Measurements from ENCODE around the gene TRUB2.
"Not testable (repeated sequence)": the region's sequence is repeated elsewhere in the genome, so short reads cannot be mapped to it uniquely, and the experiment has no call there.

TRUB2 gene

DNA sequence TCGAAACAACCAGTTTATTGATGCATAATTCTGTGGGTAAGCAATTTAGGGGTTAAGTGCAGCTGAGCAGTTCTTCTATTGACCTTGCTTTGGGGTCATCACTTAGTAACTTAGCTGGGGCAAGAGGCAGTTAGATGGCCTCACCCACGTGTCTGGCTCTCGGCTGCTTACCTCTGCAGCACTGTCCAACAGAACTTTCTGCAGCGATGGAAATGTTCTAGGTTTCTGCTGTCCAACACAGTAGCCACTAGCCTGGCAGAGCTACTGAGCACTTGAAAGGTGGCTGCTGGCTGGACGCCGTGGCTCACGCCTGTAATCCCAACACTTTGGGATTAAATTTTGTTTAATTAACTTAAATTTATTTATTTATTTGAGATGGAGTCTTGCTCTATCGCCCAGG lies 35.8 kb upstream of the TRUB2 start:
- in situ Hi-C loops (cut with HindIII; ENCODE audit: low pct_unique_long_range_greater_than_20kb, low sequenced_read_pairs), result no loop called here
- TF ChIP-seq JUND (IDR thresholded peaks at IDR 0.05; ENCODE audit: low read depth), result no peak
- DNase-seq (ENCODE audit: low read depth in 1 of 2, low spot score in 1 of 2), result no peak

DNA sequence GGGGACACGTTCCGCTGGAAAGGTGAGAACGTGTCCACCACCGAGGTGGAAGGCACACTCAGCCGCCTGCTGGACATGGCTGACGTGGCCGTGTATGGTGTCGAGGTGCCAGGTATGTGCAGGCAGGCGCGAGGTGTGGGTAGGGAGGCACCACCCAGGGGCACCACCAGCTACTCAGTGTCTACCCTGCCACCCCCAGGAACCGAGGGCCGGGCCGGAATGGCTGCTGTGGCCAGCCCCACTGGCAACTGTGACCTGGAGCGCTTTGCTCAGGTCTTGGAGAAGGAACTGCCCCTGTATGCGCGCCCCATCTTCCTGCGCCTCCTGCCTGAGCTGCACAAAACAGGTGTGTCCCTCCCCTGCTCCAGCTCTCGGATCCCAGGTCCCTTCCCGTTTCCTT lies 33.2 kb upstream of the TRUB2 start:
- in situ Hi-C loops (cut with HindIII; ENCODE audit: low pct_unique_long_range_greater_than_20kb, low sequenced_read_pairs), result no loop called here
- DNase-seq (ENCODE audit: low read depth in 1 of 2, low spot score in 1 of 2), result no peak
- TF ChIP-seq JUND (IDR thresholded peaks at IDR 0.05; ENCODE audit: low read depth), result no peak

DNA sequence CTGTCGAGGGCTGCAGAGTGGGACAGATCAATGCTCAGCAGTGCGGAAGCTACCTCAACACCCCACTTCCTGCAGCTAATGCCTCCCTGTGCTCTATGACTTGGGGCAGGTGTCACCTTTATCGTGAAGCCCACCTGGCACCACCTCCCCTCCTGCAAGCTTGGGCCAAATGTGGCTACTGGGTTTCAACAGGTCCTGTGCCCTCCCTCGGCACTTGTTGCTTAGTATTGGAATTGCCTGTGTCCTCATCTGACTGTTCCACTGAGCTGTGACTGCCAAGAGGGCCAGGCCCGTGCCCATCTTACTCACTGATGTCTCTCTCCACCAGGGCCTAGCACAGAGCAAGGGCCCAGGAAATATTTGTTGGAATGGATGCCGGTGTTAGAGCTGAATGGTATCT lies 27.5 kb upstream of the TRUB2 start:
- DNase-seq (ENCODE audit: low read depth in 1 of 2, low spot score in 1 of 2), result no peak
- no peak for TF ChIP-seq JUND (IDR thresholded peaks at IDR 0.05; ENCODE audit: low read depth)
- in situ Hi-C loops (cut with HindIII; ENCODE audit: low pct_unique_long_range_greater_than_20kb, low sequenced_read_pairs), result no loop called here

DNA sequence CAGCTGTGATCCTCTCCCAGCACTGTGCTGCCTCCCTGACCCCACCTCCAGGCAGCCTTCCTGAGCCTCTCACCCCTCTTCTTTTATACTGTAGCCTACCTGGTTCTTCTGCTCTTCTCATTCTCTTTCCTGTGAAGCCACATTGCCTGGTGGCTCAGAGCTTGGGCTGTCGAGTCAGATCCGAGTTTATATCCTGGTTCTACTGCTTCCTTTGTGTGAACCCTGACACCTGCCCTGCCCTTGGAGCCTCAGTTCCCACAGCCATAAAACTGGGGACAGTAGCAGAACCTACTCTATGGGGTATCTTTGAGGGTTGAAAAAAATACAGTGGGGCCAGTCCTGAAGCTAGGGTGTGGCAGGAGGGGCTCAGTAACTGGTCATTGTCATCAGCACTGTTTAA lies 26.9 kb upstream of the TRUB2 start:
- no peak for TF ChIP-seq JUND (IDR thresholded peaks at IDR 0.05; ENCODE audit: low read depth)
- no peak for DNase-seq (ENCODE audit: low read depth in 1 of 2, low spot score in 1 of 2)
- in situ Hi-C loops (cut with HindIII; ENCODE audit: low pct_unique_long_range_greater_than_20kb, low sequenced_read_pairs), result no loop called here

DNA sequence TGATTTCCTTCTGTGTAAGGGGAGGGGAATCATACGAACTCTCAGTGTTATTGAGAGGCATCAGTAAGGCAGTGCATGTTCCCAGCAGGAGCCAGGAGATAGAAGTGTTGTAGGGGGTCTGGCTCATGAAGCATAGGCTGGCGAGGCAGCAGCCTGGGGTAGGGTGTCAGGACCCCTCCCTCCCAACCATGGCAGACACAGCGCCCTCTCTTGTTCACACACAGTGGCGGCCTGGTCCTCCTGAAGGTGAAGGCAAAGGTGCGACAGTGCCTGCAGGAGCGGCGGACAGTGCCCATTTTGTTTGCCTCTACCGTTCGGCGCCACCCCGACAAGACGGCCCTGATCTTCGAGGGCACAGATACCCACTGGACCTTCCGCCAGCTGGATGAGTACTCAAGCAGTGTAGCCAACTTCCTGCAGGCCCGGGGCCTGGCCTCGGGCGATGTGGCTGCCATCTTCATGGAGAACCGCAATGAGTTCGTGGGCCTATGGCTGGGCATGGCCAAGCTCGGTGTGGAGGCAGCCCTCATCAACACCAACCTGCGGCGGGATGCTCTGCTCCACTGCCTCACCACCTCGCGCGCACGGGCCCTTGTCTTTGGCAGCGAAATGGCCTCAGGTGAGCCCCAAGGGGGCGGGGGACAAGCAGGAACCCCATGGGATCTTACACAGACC lies 22.8 kb upstream of the TRUB2 start:
- no peak for DNase-seq (ENCODE audit: low read depth in 1 of 2, low spot score in 1 of 2)
- in situ Hi-C loops (cut with HindIII; ENCODE audit: low pct_unique_long_range_greater_than_20kb, low sequenced_read_pairs), result no loop called here
- TF ChIP-seq JUND (IDR thresholded peaks at IDR 0.05; ENCODE audit: low read depth), result no peak

DNA sequence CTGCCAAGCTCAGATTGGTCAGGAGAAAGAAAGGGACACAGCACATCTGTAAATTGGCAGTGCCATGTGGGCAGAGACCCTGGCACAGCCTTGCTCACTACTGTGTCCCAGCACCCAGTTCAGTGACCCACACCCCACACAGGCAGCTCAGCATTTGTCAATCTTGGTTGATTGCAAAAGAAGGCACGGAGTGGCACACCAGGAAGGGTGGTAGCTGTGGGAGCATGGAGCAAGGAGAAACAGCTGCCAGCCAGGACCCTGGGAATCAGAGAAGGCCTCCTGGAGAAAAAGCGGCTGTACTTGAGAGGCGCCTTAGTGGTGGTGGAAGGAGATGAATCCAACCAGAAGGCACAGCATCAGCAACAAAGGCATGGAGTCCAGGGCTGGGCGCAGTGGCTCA lies 21.6 kb upstream of the TRUB2 start:
- in situ Hi-C loops (cut with HindIII; ENCODE audit: low pct_unique_long_range_greater_than_20kb, low sequenced_read_pairs), result no loop called here
- DNase-seq (ENCODE audit: low read depth in 1 of 2, low spot score in 1 of 2), result no peak
- TF ChIP-seq JUND (IDR thresholded peaks at IDR 0.05; ENCODE audit: low read depth), result no peak

DNA sequence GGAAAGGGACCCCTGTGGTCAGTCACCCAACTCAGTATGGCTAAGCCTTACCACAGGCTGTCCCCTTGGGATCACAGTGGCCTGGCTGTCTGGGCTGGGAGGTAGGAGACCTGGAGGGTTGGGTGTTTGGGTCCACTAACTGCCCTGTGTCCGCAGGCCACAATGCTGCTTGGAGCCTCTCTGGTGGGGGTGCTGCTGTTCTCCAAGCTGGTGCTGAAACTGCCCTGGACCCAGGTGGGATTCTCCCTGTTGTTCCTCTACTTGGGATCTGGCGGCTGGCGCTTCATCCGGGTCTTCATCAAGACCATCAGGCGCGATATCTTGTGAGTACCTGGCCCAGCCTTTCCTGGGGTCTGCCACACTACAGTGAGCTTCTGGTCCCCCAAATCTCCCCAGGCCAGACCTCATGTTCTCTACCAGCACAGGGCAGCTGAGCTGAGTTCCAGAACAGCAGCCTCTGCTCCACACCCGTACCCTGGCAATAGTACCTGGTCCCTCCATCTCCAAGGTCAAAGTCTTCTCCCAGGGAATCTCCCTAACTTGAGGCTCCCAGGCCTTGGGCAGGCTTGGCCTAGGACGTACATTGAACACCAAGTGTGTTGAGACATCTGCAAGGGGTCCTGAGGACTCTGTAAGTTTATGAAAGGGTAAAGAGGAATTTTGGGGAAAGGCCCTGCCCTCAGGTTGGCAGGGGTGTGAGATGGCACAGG lies 20.9 kb upstream of the TRUB2 start:
- no peak for DNase-seq (ENCODE audit: low read depth in 1 of 2, low spot score in 1 of 2)
- in situ Hi-C loops (cut with HindIII; ENCODE audit: low pct_unique_long_range_greater_than_20kb, low sequenced_read_pairs), result no loop called here
- TF ChIP-seq JUND (IDR thresholded peaks at IDR 0.05; ENCODE audit: low read depth), result no peak

DNA sequence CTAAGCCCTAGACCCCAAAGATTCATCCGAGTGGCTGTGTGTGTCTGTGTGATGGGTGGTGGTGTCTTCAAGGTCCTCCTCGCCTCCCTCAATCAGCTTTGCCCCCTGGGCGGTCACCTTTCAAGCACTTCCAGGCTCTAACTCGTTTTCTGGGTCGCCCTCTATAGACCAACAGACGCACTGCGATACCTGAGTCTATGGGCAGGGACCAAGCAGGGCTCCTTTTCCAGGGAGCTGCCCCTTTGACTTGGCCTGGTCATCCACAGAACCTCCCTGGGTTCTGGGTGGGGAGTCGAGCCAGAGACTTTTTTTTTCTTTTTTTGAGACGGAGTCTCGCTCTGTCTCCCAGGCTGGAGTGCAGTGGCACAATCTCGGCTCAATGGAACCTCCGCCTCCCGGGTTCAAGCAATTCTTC lies 19.2 kb upstream of the TRUB2 start:
- TF ChIP-seq JUND (IDR thresholded peaks at IDR 0.05; ENCODE audit: low read depth), result no peak
- peak; percentile 86 to 93 for DNase-seq (ENCODE audit: low read depth in 1 of 2, low spot score in 1 of 2)
- in situ Hi-C loops (cut with HindIII; ENCODE audit: low pct_unique_long_range_greater_than_20kb, low sequenced_read_pairs), result no loop called here

DNA sequence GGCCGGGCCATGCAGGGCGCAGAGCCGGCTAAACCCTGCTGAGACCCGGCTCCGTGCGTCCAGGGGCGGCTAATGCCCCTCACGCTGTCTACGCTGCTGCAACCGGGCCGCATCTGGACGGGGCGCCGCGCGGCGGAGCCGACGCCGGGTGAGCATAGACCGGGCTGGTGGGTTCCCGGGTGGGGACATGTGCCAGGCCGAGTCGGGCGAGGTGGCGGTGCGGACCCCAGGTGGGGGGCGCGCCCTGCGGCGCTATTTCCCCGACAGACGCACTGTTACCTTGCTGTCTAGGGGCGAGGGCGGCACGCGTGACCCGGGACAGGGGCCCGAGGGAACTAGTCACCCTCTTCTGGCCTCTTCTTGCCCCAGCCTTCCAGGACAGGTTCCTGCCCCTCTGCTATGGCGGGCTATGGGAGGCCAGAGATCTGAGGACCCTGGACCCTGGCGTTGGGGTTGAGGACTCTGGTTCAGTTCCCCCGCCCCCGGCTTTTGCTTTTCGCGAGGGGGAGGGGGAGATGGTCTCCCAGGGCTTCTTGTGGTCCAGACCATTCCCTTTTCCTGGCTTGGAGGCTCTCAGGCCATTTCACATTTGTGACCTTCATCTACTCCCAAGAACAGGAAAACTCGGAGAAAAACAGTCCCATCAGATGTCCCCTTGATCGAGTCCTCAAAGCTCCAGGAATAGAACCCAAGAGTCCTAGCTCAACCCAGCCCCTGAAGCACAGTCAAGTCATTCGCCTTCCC lies 18.6 kb upstream of the TRUB2 start:
- TF ChIP-seq JUND (IDR thresholded peaks at IDR 0.05; ENCODE audit: low read depth), result no peak
- in situ Hi-C loops (cut with HindIII; ENCODE audit: low pct_unique_long_range_greater_than_20kb, low sequenced_read_pairs), result no loop called here
- DNase-seq (ENCODE audit: low read depth in 1 of 2, low spot score in 1 of 2), result no peak

DNA sequence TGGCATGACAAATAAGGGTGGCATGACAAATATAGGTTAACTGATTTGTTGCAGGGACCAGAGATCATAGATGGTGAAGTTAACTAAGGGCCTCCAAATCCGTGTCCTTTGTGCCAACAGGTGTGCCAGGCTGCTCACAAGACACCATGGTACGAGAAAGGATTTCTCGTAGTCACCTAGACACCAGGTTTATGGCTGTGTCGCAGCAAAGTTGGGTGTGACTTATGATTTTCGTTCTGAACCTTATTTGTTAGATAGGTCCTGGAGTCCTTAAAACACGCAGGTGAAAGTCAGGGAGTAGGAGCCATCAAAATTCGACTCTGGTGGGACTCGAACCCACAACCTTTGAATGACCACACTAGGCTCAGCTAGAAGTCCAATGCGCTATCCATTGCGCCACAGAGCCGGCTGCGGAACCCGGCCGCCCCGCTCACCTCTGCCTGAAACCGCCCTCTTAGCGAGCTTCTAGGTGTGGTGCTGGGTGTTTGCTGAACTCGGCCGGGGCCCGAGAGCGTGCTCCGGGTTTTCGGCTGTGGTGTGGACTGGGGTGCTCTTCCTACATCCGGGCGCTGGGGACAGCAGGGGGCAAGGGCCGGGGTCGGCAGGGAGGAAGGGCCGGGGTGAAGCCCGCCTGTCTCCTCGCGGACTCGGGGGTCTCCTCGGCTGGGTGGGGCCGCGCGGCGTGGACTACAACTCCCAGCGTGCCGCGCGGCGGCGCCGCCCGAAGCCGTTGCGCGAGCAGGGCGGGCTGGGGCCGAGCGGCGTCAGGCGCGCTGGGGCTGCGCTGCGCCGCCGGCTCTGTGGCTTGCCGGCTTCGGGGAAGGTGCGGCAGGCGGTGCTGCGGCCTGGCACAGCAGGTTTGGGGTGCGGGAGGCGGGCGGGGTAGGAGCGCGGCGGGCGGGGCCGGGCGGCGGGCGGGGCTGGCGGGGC lies 17.8 kb upstream of the TRUB2 start, which contains the start of gene SLC27A4:
Gene SLC27A4 (plus strand): TSS at position 767 of the 930 bp plus-strand sequence. CDS start 2,606 bp downstream, outside the sequence.
- peak; percentile 94 for DNase-seq (ENCODE audit: low read depth in 1 of 2, low spot score in 1 of 2)
- in situ Hi-C loops (cut with HindIII; ENCODE audit: low pct_unique_long_range_greater_than_20kb, low sequenced_read_pairs), result no loop called here
- TF ChIP-seq JUND (IDR thresholded peaks at IDR 0.05; ENCODE audit: low read depth), result no peak

DNA sequence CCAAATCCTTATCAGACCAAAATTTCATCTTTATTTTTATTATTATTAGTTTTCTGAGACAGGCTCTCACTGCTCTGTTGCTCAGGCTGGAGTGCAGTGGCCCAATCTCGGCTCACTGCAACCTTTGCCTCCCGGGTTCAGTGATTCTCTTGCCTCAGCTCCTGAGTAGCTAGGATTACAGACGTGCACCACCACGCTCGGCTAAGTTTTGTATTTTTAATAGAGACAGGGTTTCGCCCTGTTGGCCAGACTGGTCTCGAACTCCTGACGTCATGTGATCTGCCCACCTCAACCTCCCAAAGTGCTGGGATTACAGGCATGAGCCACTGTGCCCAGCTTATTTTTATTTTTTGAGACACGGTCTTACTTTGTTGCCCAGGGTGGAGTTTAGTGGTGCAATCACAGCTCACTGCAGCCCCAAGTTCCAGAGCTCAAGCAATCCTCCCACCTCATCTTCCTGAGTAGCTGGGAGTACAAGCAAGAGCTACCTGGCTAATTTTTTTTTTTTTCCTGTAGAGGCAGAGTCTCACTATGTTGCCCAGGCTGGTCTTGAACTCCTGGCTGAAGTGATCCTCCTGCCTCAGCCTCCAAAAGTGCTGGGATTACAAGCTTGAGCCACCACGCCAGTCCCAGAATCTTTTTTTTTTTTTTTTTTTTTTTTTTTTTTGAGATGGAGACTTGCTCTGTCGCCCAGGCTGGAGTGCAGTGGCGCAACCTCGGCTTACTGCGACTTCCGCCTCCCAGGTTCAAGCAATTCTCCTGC lies 16.8 kb upstream of the TRUB2 start:
- in situ Hi-C loops (cut with HindIII; ENCODE audit: low pct_unique_long_range_greater_than_20kb, low sequenced_read_pairs); DNase-seq (ENCODE audit: low read depth in 1 of 2, low spot score in 1 of 2): not testable (repeated sequence)

Data from T47D (cell line).